Neural cell (in vitro differentiated cells): Measurements from ENCODE around the gene DHRS1. TPM values are rescaled to one million over a fixed set of nuclear protein-coding genes. Genes with fewer than 3 reads are reported as not detected.

Experiments used
- H2AFZ ChIP-seq: fragments of 200-600, 300-800 bp; sonication (generic), shearing (Covaris generic); 2 replicates; pipeline ENCODE4 v1.6.0; 2014; ENCODE audit warnings: low read depth, mild to moderate bottlenecking, antibody characterized with exemption, low read length, moderate library complexity
- H3F3A ChIP-seq: fragments of 200-600 bp; shearing (Covaris generic); 2 replicates; pipeline ENCODE4 v1.6.1; 2016; ENCODE audit warnings: mild to moderate bottlenecking, moderate library complexity, mixed read lengths, antibody characterized with exemption, low read length; ENCODE audit not compliant: insufficient read depth, poor library complexity, severe bottlenecking
- H3K27ac ChIP-seq: fragments of 200-600, 300-800 bp; sonication (generic), shearing (Covaris generic); 2 replicates; pipeline ENCODE4 v1.5.1; 2014; ENCODE audit warnings: mild to moderate bottlenecking, low read length, moderate library complexity
- H3K27me3 ChIP-seq: fragments of 300-800, 200-600 bp; sonication (generic), shearing (Covaris generic); 2 replicates; pipeline ENCODE4 v1.6.0; 2014; ENCODE audit warnings: mild to moderate bottlenecking, low read depth, low read length, moderate library complexity; ENCODE audit not compliant: insufficient read depth
- H3K36me3 ChIP-seq: fragments of 300-800, 200-600 bp; sonication (generic), shearing (Covaris generic); 2 replicates; pipeline ENCODE4 v1.5.1; 2014; ENCODE audit warnings: mild to moderate bottlenecking, antibody characterized with exemption, low read length, moderate library complexity; ENCODE audit not compliant: insufficient read depth
- H3K4me2 ChIP-seq: fragments of 300-800, 200-600 bp; sonication (generic), shearing (Covaris generic); 2 replicates; pipeline ENCODE4 v1.6.0; 2014; ENCODE audit warnings: mild to moderate bottlenecking, low read length
- H3K4me3 ChIP-seq: fragments of 300-800, 200-600 bp; sonication (generic), shearing (Covaris generic); 2 replicates; pipeline ENCODE4 v1.5.1; 2014; ENCODE audit warnings: mild to moderate bottlenecking, low read length, moderate library complexity
- H3K79me2 ChIP-seq: fragments of 200-600 bp; shearing (Covaris generic); replicated peaks from 2 replicates; pipeline ENCODE4 v1.6.0; 2014; ENCODE audit warnings: mild to moderate bottlenecking, low read length, moderate library complexity; ENCODE audit not compliant: insufficient read depth
- H3K9ac ChIP-seq: fragments of 300-800, 200-600 bp; sonication (generic), shearing (Covaris generic); 2 replicates; pipeline ENCODE4 v1.6.1; 2016; ENCODE audit warnings: mild to moderate bottlenecking, low read length, mixed read lengths
- H3K9me2 ChIP-seq: fragments of 200-600 bp; shearing (Covaris generic); 2 replicates; pipeline ENCODE4 v1.6.1; 2016; ENCODE audit warnings: mild to moderate bottlenecking, low read length, mixed read lengths; ENCODE audit not compliant: insufficient read depth
- H3K9me3 ChIP-seq: fragments of 200-600, 300-800 bp; sonication (generic), shearing (Covaris generic); 2 replicates; pipeline ENCODE4 v1.6.1; 2016; ENCODE audit warnings: mild to moderate bottlenecking, mixed run types, low read length, moderate library complexity, mixed read lengths
- H4K20me1 ChIP-seq: fragments of 200-600 bp; shearing (Covaris generic); 2 replicates; pipeline ENCODE4 v1.6.1; 2016; ENCODE audit warnings: mild to moderate bottlenecking, mixed run types; ENCODE audit not compliant: insufficient read depth
- CTCF ChIP-seq: fragments of 450-650 bp; IDR thresholded peaks from 2 replicates; pipeline ENCODE4 v1.5.1; 2014; ENCODE audit warnings: antibody characterized with exemption, mild to moderate bottlenecking, moderate library complexity; ENCODE audit not compliant: poor library complexity, severe bottlenecking
- EP300 ChIP-seq: fragments of 450-650 bp; conservative IDR thresholded peaks from 2 replicates; pipeline ENCODE4 v1.6.1; 2014; ENCODE audit warnings: antibody characterized with exemption, mild to moderate bottlenecking, moderate library complexity; ENCODE audit not compliant: poor library complexity, severe bottlenecking
- EZH2 ChIP-seq: fragments of 200-600, 300-800 bp; shearing (Covaris generic), sonication (generic); IDR thresholded peaks from 2 replicates; pipeline ENCODE4 v1.6.1; 2014; ENCODE audit warnings: antibody characterized with exemption, low read length, borderline replicate concordance, mild to moderate bottlenecking; ENCODE audit not compliant: insufficient read depth, poor library complexity, severe bottlenecking
- MXI1 ChIP-seq: fragments of 450-650 bp; conservative IDR thresholded peaks from 2 replicates; pipeline ENCODE4 v1.6.1; 2014; ENCODE audit warnings: antibody characterized with exemption, mild to moderate bottlenecking; ENCODE audit not compliant: poor library complexity, severe bottlenecking
- POLR2AphosphoS5 ChIP-seq: IDR thresholded peaks from 2 replicates; pipeline ENCODE4 v1.6.1; 2012
- RAD21 ChIP-seq: fragments of 450-650 bp; conservative IDR thresholded peaks from 2 replicates; pipeline ENCODE4 v1.6.1; 2014; ENCODE audit warnings: antibody characterized with exemption, mild to moderate bottlenecking, moderate library complexity
- REST ChIP-seq: IDR thresholded peaks from 2 replicates; pipeline ENCODE4 v1.6.1; 2012; ENCODE audit warnings: borderline replicate concordance
- SMC3 ChIP-seq: fragments of 450-650 bp; conservative IDR thresholded peaks from 2 replicates; pipeline ENCODE4 v1.6.1; 2014; ENCODE audit warnings: antibody characterized with exemption, mild to moderate bottlenecking, moderate library complexity; ENCODE audit not compliant: poor library complexity
- TAF1 ChIP-seq: IDR thresholded peaks from 2 replicates; pipeline ENCODE4 v1.6.1; 2012; ENCODE audit warnings: low read depth
- polyA plus RNA-seq: library from polyadenylated mRNA; depleted of rRNA; stranded (reverse); fragments of >200 nt; gene quantifications from 2 replicates; pipeline ENCODE4 v1.2.3, GENCODE V29; 2014

The DHRS1 gene
- polyA plus RNA-seq, 1 donor from 2014 or later = 6.9 TPM

GRCh38 chr14:24317141-24317928, 17.8 kb upstream of the DHRS1 start:
- Histone ChIP-seq H3K27ac (no peak overlapping the region), H4K20me1 (no peaks in the 10 kb centered on the region), H3K79me2 (no peaks in the 10 kb centered on the region), H3K9me3 (no peaks in the 10 kb centered on the region), H3K9ac (no peak overlapping the region), H3K4me3 (no peak overlapping the region), H2AFZ (no peak overlapping the region), H3K27me3 (peaks cover 8% of the 10 kb centered on the region), H3K4me2 (no peak overlapping the region), H3F3A (no peaks in the 10 kb centered on the region), H3K36me3 (no peaks in the 10 kb centered on the region), H3K9me2 (no peaks in the 10 kb centered on the region)
- no peak for TF ChIP-seq EP300
- TF ChIP-seq MXI1 = no peak
- TF ChIP-seq EZH2 = no peak
- TF ChIP-seq SMC3 = no peak
- no peak for TF ChIP-seq TAF1
- TF ChIP-seq CTCF = no peak
- no peak for TF ChIP-seq RAD21
- TF ChIP-seq REST = no peak
- no peak for TF ChIP-seq POLR2AphosphoS5

- no peak overlapping the region for H3K9ac ChIP-seq
- H2AFZ ChIP-seq = no peak overlapping the region
- no peaks in the 10 kb centered on the region for H3K9me2 ChIP-seq
- H3K27me3 ChIP-seq = peaks cover 8% of the 10 kb centered on the region
- no peaks in the 10 kb centered on the region for H3K9me3 ChIP-seq
- no peak overlapping the region for H3K4me3 ChIP-seq
- no peaks in the 10 kb centered on the region for H3K36me3 ChIP-seq
- no peak overlapping the region for H3K27ac ChIP-seq
- H4K20me1 ChIP-seq = no peaks in the 10 kb centered on the region
- H3K79me2 ChIP-seq = no peaks in the 10 kb centered on the region
- H3K4me2 ChIP-seq = no peak overlapping the region
- no peaks in the 10 kb centered on the region for H3F3A ChIP-seq
- TF ChIP-seq TAF1 (no peak), EP300 (no peak), RAD21 (no peak), EZH2 (no peak), POLR2AphosphoS5 (no peak), CTCF (no peak), REST (no peak), SMC3 (no peak), MXI1 (no peak)
Measured at GRCh38 chr14:24316597-24316950, 17.0 kb upstream of the DHRS1 start.
